HG02884 (cell line): ENCODE data around the gene PLCL2.
"Not testable (repeated sequence)": the region's sequence is repeated elsewhere in the genome, so short reads cannot be mapped to it uniquely, and the experiment has no call there.

ENCODE experiments used
- ATAC-seq: cut with Tn5 transposase; IDR thresholded peaks from one replicate; pipeline ENCODE4 v1.9.1; 2021; ENCODE audit warnings: mild to moderate bottlenecking, moderate library complexity; ENCODE audit not compliant: unreplicated experiment

Gene PLCL2

GRCh38 chr3:16950282-16950681 lies 65.5 kb downstream of the PLCL2 start:
- no peak for ATAC-seq

- no peak for ATAC-seq
Observed at GRCh38 chr3:16950845-16951244, 66.1 kb downstream of the PLCL2 start.

- ATAC-seq, result not testable (repeated sequence)
Observed at GRCh38 chr3:16957852-16958251, 73.1 kb downstream of the PLCL2 start.

- no peak for ATAC-seq
Observed at GRCh38 chr3:16960125-16960524, 75.4 kb downstream of the PLCL2 start.

- no peak for ATAC-seq
Observed at GRCh38 chr3:16961621-16962205, 77.0 kb downstream of the PLCL2 start.

GRCh38 chr3:16975083-16975482 lies 90.3 kb downstream of the PLCL2 start:
- ATAC-seq, result no peak

GRCh38 chr3:16978234-16978920 lies 93.6 kb downstream of the PLCL2 start:
- ATAC-seq, result no peak

GRCh38 chr3:16978921-16979271 lies 94.1 kb downstream of the PLCL2 start:
- ATAC-seq, result no peak

GRCh38 chr3:16979769-16980515 lies 95.2 kb downstream of the PLCL2 start:
- ATAC-seq, result not testable (repeated sequence)

- ATAC-seq, result not testable (repeated sequence)
Observed at GRCh38 chr3:16980526-16980925, 95.8 kb downstream of the PLCL2 start.

- ATAC-seq, result no peak
Observed at GRCh38 chr3:16982460-16982859, 97.7 kb downstream of the PLCL2 start.

- ATAC-seq, result no peak
Observed at GRCh38 chr3:16985608-16986007, 100.9 kb downstream of the PLCL2 start.

- ATAC-seq, result no peak
Observed at GRCh38 chr3:16987141-16987540, 102.4 kb downstream of the PLCL2 start.

- no peak for ATAC-seq
Observed at GRCh38 chr3:16990163-16990562, 105.4 kb downstream of the PLCL2 start.

- ATAC-seq, result no peak
Observed at GRCh38 chr3:16992198-16992597, 107.4 kb downstream of the PLCL2 start.

- ATAC-seq, result no peak
Observed at GRCh38 chr3:16993227-16993626, 108.5 kb downstream of the PLCL2 start.

- ATAC-seq, result no peak
Observed at GRCh38 chr3:16994854-16995525, 110.2 kb downstream of the PLCL2 start.

GRCh38 chr3:16995601-16996000 lies 110.8 kb downstream of the PLCL2 start:
- ATAC-seq, result no peak

GRCh38 chr3:16998236-16998923 lies 113.6 kb downstream of the PLCL2 start:
- no peak for ATAC-seq

- ATAC-seq, result no peak
Observed at GRCh38 chr3:16999161-16999560, 114.4 kb downstream of the PLCL2 start.

- ATAC-seq, result no peak
Observed at GRCh38 chr3:16999871-17000270, 115.1 kb downstream of the PLCL2 start.
